GM12801 (cell line): Measurements from ENCODE around the gene SIK3.

Source experiments
- TF ChIP-seq, protein P1 (sequence below): IDR thresholded peaks from one replicate; pipeline ENCODE4 v1.5.1; 2011; ENCODE audit warnings: control low read depth; ENCODE audit not compliant: insufficient read length; ENCODE audit errors: extremely low read depth

SIK3 gene

DNA sequence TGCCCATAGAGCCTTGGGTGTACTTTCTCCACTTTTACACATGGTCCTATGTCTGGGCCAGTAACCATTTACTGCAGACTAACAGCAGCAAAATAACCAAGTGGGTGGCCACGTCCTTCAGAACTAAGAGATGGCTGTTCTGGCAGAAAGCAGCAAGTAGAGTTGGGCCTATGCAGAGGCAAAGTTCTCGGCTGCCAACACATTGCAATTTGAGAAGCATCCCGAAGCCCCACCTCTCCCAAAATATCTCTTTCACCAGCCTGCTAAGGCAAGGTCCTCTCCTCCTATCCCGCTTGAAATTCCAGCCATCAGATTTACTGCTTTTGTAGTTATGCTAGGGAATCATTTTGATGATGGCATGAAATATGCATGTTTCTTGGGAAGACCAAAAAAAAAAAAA, 142.3 kb downstream of the SIK3 start:
- TF ChIP-seq, protein P1, sequence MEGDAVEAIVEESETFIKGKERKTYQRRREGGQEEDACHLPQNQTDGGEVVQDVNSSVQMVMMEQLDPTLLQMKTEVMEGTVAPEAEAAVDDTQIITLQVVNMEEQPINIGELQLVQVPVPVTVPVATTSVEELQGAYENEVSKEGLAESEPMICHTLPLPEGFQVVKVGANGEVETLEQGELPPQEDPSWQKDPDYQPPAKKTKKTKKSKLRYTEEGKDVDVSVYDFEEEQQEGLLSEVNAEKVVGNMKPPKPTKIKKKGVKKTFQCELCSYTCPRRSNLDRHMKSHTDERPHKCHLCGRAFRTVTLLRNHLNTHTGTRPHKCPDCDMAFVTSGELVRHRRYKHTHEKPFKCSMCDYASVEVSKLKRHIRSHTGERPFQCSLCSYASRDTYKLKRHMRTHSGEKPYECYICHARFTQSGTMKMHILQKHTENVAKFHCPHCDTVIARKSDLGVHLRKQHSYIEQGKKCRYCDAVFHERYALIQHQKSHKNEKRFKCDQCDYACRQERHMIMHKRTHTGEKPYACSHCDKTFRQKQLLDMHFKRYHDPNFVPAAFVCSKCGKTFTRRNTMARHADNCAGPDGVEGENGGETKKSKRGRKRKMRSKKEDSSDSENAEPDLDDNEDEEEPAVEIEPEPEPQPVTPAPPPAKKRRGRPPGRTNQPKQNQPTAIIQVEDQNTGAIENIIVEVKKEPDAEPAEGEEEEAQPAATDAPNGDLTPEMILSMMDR: no peak

DNA sequence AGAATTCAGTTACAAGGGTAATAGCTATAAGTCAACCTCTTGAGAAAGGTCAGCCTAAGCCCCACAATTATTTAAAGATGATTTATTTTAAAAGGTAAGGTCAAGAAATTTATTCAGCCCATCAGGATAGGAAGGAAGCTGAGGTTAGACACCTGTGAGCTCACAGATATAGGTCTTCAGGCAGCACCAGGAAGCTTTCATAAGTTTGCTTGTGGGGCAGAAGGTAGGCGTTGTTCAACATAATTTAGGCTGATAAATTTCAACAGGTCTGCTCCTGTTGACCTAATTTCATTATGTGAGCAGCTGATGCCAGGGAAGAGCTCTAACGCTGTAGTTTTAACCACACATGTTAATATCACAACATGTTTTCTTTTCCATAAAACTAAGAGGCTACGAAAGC, 142.7 kb downstream of the SIK3 start:
- TF ChIP-seq, protein P1: no peak

DNA sequence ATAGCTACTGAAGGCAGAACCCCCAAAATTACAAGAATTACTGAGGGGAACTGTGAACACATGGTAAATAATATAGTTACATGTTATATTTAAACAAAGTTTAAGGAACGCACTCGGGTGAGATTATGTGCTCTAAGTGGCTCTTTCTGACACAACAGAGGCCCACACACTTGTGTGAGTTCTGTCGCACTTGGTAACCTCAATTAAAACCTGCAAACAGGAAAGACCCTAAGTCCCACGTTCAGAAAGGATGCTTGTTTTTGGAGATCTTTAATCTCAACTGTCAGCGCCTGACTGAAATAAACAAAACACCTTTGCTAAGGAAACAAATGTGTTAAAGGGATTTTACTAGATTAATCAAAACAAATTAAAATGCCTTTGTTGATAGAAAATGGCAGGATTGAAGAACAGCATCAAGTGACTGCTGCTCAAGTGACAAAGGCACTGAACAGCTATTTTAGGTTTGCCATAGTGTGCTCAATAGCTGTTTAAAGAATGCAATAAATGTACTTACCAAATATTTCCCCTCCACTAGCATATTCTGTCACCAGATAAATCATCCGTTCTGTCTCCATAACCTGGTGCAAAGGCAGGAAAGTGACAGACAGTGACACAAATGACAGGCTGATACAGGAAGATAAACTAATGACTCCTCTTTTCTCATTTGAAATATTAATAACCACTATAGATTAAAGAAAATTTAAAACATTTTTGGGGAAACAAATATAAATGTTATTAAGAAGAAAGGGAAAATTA, 144.5 kb downstream of the SIK3 start:
- TF ChIP-seq, protein P1: no peak

DNA sequence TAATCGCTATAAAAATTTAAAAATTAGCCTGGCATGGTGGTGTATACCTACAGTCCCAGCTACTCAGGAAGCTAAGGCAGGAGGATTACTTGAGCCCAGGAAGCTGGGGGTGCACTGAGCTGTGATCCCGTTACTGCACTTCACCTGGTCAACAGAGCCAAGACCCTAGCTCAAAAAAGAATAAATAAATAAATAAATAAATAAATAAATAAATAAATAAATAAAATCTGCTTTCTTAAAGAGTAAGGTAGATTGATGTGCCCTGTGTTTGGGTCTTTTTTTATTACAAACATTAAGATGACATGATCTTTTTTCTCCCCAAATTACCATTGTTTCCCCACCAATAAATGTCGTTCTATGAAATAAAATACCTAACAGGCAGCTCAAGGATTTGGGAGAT, 146.5 kb downstream of the SIK3 start:
- TF ChIP-seq, protein P1: no peak

DNA sequence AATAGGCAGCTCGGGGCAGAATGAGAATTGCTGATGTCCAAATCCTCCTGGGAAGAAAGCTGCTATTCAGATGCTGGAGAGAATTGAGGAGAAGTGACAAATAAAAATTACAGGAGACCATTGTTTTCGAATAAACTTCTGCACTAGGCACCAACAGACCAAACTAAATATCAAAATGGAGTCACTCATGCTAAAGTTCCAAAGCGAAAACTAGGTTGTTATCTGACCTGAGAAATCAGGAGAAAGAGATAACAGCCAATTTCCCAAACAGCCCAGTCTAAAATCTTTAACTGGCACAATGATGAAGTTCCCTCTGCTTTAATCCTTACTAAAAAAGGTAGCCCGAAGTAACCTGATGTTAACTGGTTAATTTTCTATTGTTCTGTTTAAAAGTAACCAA, 148.0 kb downstream of the SIK3 start:
- TF ChIP-seq, protein P1: no peak

DNA sequence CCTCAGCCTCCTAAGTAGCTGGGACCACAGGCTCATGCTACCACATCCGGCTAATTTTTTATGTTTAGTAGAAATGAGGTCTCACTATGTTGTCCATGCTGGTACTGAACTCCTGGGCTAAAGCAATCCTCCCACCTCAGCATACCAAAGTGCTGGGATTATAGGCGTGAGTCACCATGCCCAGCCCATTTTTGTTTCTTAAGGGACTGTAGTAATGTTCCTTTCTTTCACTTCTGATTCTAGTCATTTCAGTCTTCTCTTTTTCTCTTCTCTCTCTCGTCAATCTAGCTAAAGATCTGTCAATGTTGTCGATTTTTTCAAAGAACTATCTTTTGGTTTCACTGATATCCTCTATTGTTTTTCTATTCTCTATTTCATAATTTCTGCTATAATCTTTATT, 149.8 kb downstream of the SIK3 start:
- TF ChIP-seq, protein P1: no peak

DNA sequence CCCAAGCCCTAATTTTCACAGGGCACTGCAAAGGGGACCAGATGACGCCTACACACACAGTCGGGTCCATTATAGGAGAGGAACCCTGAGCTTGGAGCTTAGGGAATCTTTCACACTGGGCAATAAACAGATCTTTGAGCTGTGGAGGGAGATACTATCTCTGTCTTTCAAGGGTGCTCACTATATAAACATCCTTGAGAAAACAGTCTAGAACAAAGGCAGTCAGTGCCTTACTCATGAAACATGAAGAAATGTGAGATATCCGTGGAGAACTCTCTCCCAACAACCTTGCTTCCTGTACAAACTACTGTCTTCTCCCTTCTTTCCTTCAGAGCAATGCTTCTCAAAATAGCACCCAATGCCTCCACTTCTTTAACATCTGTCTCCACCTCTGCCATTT, 151.8 kb downstream of the SIK3 start:
- TF ChIP-seq, protein P1: no peak
